Measurements from ENCODE around the gene MGMT. TPM values are rescaled to one million over a fixed set of nuclear protein-coding genes. Genes with fewer than 3 reads are reported as not detected.

MGMT gene
- total and polyA plus RNA-seq, 4 donors: 28.2 to 79.1 (median 46.0) TPM

DNA sequence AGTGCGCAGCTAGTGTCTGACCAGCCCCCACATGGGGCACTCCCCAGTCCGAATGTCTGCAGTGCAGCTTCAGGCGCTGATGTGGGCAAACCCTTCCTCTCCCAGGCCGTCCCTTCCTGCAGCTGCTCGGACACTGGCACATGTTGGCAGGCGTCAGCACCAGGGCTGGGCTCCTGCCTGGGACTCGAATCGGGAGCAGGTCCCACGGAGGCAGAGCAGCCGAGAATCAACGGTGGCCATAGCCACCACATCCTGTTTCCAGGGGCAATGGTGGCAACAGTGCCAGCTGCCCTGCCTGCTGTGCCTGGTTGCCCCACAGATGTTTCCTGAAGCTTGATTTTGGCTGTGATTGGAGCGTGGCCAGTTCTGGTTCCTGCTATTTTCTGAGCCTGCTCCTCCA lies 65.8 kb downstream of the MGMT start:
- H3K4me1 ChIP-seq (ENCODE audit: control insufficient read depth in 4 of 4, insufficient read depth in 4 of 4, low read length in 3 of 4): peaks cover 5 to 18% (median 6%) of the 10 kb centered on the region in 4 donors
- H3K4me3 ChIP-seq (ENCODE audit: low read depth in 1 of 3, low read length in 3 of 3): no peak overlapping the region
- peaks cover 0 to 3% (median 1%) of the 10 kb centered on the region in 4 donors for H3K36me3 ChIP-seq (ENCODE audit: control insufficient read depth in 4 of 4, insufficient read depth in 3 of 4, low read depth in 1 of 4, low read length in 3 of 4)
- 84% methylated on average over 12 of the region's 12 CpGs for WGBS
- no peak for DNase-seq (ENCODE audit: low spot score)
- no peaks in the 10 kb centered on the region for H3K9me3 ChIP-seq (ENCODE audit: control insufficient read depth in 4 of 4, low read length in 3 of 4)
- H3K27ac ChIP-seq (ENCODE audit: low read depth in 1 of 2, low read length in 2 of 2): no peak overlapping the region
- no peaks in the 10 kb centered on the region for H3K27me3 ChIP-seq (ENCODE audit: control insufficient read depth in 4 of 4, insufficient read depth in 4 of 4, low read length in 3 of 4)
- no peak overlapping the region for H3K9ac ChIP-seq (ENCODE audit: low read depth in 1 of 2, low read length in 2 of 2)
- TF ChIP-seq FOXA2 (IDR thresholded peaks at IDR 0.05) (no peak), ATF3 (IDR thresholded peaks at IDR 0.05) (no peak), JUND (IDR thresholded peaks at IDR 0.05) (no peak), RXRA (IDR thresholded peaks at IDR 0.05) (no peak), EGR1 (IDR thresholded peaks at IDR 0.05; ENCODE audit: low read depth in 2 of 2) (no peak), ZBTB33 (IDR thresholded peaks at IDR 0.05) (no peak), FOXA1 (IDR thresholded peaks at IDR 0.05) (no peak), HNF4A (conservative IDR thresholded peaks at IDR 0.05) (no peak), YY1 (IDR thresholded peaks at IDR 0.05) (no peak), HNF4G (IDR thresholded peaks at IDR 0.05) (no peak), GABPA (IDR thresholded peaks at IDR 0.05 in 1 of 2, conservative IDR thresholded peaks at IDR 0.05 in 1 of 2) (no peak), RAD21 (IDR thresholded peaks at IDR 0.05) (no peak), SP1 (IDR thresholded peaks at IDR 0.05) (no peak), TAF1 (conservative IDR thresholded peaks at IDR 0.05) (no peak), NR2F2 (IDR thresholded peaks at IDR 0.05) (no peak)
- TF ChIP-seq, protein P1, sequence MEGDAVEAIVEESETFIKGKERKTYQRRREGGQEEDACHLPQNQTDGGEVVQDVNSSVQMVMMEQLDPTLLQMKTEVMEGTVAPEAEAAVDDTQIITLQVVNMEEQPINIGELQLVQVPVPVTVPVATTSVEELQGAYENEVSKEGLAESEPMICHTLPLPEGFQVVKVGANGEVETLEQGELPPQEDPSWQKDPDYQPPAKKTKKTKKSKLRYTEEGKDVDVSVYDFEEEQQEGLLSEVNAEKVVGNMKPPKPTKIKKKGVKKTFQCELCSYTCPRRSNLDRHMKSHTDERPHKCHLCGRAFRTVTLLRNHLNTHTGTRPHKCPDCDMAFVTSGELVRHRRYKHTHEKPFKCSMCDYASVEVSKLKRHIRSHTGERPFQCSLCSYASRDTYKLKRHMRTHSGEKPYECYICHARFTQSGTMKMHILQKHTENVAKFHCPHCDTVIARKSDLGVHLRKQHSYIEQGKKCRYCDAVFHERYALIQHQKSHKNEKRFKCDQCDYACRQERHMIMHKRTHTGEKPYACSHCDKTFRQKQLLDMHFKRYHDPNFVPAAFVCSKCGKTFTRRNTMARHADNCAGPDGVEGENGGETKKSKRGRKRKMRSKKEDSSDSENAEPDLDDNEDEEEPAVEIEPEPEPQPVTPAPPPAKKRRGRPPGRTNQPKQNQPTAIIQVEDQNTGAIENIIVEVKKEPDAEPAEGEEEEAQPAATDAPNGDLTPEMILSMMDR (IDR thresholded peaks at IDR 0.05; ENCODE audit: low read depth, low read length, missing input control): no peak
- TF ChIP-seq, protein P2, sequence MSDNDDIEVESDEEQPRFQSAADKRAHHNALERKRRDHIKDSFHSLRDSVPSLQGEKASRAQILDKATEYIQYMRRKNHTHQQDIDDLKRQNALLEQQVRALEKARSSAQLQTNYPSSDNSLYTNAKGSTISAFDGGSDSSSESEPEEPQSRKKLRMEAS (IDR thresholded peaks at IDR 0.05): no peak
- TF ChIP-seq, protein P3, sequence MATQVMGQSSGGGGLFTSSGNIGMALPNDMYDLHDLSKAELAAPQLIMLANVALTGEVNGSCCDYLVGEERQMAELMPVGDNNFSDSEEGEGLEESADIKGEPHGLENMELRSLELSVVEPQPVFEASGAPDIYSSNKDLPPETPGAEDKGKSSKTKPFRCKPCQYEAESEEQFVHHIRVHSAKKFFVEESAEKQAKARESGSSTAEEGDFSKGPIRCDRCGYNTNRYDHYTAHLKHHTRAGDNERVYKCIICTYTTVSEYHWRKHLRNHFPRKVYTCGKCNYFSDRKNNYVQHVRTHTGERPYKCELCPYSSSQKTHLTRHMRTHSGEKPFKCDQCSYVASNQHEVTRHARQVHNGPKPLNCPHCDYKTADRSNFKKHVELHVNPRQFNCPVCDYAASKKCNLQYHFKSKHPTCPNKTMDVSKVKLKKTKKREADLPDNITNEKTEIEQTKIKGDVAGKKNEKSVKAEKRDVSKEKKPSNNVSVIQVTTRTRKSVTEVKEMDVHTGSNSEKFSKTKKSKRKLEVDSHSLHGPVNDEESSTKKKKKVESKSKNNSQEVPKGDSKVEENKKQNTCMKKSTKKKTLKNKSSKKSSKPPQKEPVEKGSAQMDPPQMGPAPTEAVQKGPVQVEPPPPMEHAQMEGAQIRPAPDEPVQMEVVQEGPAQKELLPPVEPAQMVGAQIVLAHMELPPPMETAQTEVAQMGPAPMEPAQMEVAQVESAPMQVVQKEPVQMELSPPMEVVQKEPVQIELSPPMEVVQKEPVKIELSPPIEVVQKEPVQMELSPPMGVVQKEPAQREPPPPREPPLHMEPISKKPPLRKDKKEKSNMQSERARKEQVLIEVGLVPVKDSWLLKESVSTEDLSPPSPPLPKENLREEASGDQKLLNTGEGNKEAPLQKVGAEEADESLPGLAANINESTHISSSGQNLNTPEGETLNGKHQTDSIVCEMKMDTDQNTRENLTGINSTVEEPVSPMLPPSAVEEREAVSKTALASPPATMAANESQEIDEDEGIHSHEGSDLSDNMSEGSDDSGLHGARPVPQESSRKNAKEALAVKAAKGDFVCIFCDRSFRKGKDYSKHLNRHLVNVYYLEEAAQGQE (IDR thresholded peaks at IDR 0.05): no peak

Measured in liver (tissue), 9 donors.